Measurements from ENCODE around the gene FMNL1. TPM values are rescaled to one million over a fixed set of nuclear protein-coding genes. Genes with fewer than 3 reads are reported as not detected.

FMNL1 gene
- total RNA-seq (2022; extraction: Qiagen RNA extraction): 36.8 to 42.9 TPM (median 38.4 TPM) in 5 replicates

GRCh38 chr17:45221081-45222013 is at the start of gene FMNL1:
Gene FMNL1 (plus strand): TSS chr17:45221885. CDS start chr17:45222125, 240 bp downstream.

GRCh38 chr17:45261577-45262515 is 40.2 kb downstream of the FMNL1 start, which contains the start of gene SPATA32:
Gene SPATA32 (minus strand): TSS chr17:45262094. CDS start chr17:45262016, 78 bp downstream.

Other genes with a start within 250 kb of the FMNL1 start
- 18.4 to 23.0 TPM (median 21.1 TPM) in 5 replicates for gene DCAKD, start 170.3 kb upstream of the FMNL1 start, total RNA-seq (2022; extraction: Qiagen RNA extraction)
- 161 to 347 TPM (median 170 TPM) in 5 replicates for gene NMT1, start 160.6 kb upstream of the FMNL1 start, total RNA-seq (2022; extraction: Qiagen RNA extraction)
- 148 to 216 TPM (median 192 TPM) in 5 replicates for gene PLCD3, start 89.4 kb upstream of the FMNL1 start, total RNA-seq (2022; extraction: Qiagen RNA extraction)
- 6.4 to 8.9 TPM (median 8.3 TPM) in 5 replicates for gene ACBD4, start 86.2 kb upstream of the FMNL1 start, total RNA-seq (2022; extraction: Qiagen RNA extraction)
- gene HEXIM1, start 73.4 kb upstream of the FMNL1 start, total RNA-seq (2022; extraction: Qiagen RNA extraction): 43.5 to 55.3 TPM (median 49.2 TPM) in 5 replicates
- gene HEXIM2, start 60.0 kb upstream of the FMNL1 start, total RNA-seq (2022; extraction: Qiagen RNA extraction): 15.2 to 18.4 TPM (median 16.6 TPM) in 5 replicates
- gene SPATA32, start 40.2 kb downstream of the FMNL1 start, total RNA-seq (2022; extraction: Qiagen RNA extraction): 0.14 to 0.22 TPM (median 0.18 TPM) in 5 replicates
- gene MAP3K14, start 95.1 kb downstream of the FMNL1 start, total RNA-seq (2022; extraction: Qiagen RNA extraction): 41.9 to 75.4 TPM (median 58.3 TPM) in 5 replicates
- gene ARHGAP27, start 211.0 kb downstream of the FMNL1 start, total RNA-seq (2022; extraction: Qiagen RNA extraction): 10.7 to 17.5 TPM (median 16.6 TPM) in 5 replicates

Data from A549 treated with CORT108297 at 1 μM for 4 hours (cell line).